H7 (cell line): ENCODE measurements around the gene NCK1. TPM values are rescaled to one million over a fixed set of nuclear protein-coding genes. Genes with fewer than 3 reads are reported as not detected.

Source experiments
- DNase-seq: peaks from one replicate; pipeline ENCODE4 v3.0.0; 2012
- H3K27me3 ChIP-seq: 2 replicates; pipeline ENCODE4 v1.6.0; 2011; ENCODE audit warnings: mild to moderate bottlenecking, low read length; ENCODE audit not compliant: control insufficient read depth, insufficient read depth
- H3K36me3 ChIP-seq: replicated peaks from 2 replicates; pipeline ENCODE4 v1.5.1; 2011; ENCODE audit warnings: low read length; ENCODE audit not compliant: control insufficient read depth, insufficient read depth
- H3K4me3 ChIP-seq: 2 replicates; pipeline ENCODE4 v1.5.1; 2011; ENCODE audit warnings: low read depth, mild to moderate bottlenecking, control low read depth, low read length, moderate library complexity; ENCODE audit not compliant: insufficient read depth
- total RNA-seq: library from RNA; depleted of rRNA; stranded (reverse); fragments of >200 nt; shearing (Covaris generic); gene quantifications from 2 replicates; pipeline ENCODE4 v1.2.3, GENCODE V29; 2014

NCK1 gene
- total RNA-seq, 1 experiment from 2014 or later, result 19.4 TPM

DNA sequence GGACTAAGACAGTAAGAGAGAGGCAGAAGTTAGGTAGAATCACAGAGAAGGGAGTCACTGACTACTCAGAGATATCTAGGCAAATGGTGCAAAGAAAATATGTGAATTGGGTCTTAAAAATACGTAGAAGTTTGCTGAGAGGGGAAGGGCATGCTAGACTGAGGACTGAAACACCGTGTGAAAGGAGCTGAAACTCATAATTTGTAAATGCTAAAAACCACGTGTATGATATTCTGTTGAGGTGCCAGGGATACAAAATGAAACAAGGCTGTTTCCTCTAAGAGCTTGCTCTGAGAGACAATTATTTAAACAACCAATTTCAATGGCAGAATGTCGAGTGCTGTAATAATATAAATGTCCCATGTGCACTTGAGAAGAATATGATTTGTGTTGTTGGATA is 47.2 kb downstream of the NCK1 start:
- Histone ChIP-seq H3K27me3 (no peaks in the 10 kb centered on the region), H3K36me3 (no peaks in the 10 kb centered on the region), H3K4me3 (no peak overlapping the region)

DNA sequence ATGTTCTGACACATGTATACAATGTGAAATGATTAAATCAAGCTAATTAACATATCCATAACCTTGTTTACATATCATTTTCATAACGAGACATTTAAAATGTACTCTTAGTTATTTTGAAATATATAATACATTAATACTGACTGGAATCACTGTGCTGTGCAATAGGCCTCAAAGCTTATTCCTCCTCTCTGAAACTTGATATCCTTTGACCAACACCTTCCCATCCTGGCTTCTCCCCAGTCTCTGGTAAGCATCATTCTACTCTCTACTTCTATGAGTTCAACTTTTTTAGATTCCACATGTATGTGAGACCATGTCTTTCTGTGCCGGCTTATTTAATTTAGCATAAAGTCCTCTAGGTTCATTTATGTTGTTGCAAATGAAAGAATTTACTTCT is 48.7 kb downstream of the NCK1 start:
- DNase-seq, result no peak
- Histone ChIP-seq H3K36me3 (no peaks in the 10 kb centered on the region), H3K27me3 (no peaks in the 10 kb centered on the region), H3K4me3 (no peak overlapping the region)

More for the DNA sequence above, 47.2 kb downstream of the NCK1 start:
- DNase-seq, result no peak

DNA sequence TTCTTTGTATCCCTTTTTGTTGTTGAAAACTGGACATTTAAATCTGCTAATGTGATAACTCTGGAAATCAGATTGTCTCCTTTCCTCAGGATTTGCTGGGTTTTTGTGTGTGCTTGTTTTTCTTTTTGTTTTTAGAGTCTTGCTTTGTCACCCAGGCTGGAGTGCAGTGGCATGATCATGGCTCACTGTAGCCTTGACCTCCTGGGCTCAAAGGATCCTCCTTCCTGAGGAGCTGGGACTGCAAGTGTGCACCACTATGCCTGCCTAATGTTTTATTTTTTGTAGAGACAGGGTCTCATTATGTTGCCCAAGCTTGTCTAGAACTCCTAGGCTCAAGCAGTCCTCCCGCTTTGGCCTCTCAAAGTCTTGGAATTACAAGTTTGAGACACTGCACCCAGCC is 51.2 kb downstream of the NCK1 start:
- DNase-seq, result no peak

DNA sequence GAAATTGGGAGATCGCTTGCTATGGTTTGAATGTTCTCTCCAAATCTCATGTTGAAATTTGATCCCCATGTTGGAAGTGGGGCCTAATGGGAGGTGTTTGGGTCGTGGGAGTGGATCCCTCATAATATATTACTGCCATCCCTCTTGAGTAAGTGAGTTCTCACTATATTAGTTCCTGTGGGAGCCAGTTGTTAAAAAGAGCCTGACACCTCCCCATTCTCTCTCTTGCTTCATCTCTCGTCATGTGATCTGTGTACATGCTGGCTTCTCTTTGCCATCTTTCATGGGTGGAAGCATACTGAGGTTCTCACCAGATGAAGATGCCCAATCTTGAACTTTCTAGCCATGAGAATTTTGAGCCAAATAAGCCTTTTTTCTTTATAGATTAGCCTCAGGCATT is 52.7 kb downstream of the NCK1 start:
- no peak for DNase-seq
- H3K36me3 ChIP-seq, result no peaks in the 10 kb centered on the region
- no peaks in the 10 kb centered on the region for H3K27me3 ChIP-seq
- no peak overlapping the region for H3K4me3 ChIP-seq

More for the DNA sequence above, 51.2 kb downstream of the NCK1 start:
- H3K27me3 ChIP-seq, result no peaks in the 10 kb centered on the region
- H3K4me3 ChIP-seq, result no peak overlapping the region
- no peaks in the 10 kb centered on the region for H3K36me3 ChIP-seq

DNA sequence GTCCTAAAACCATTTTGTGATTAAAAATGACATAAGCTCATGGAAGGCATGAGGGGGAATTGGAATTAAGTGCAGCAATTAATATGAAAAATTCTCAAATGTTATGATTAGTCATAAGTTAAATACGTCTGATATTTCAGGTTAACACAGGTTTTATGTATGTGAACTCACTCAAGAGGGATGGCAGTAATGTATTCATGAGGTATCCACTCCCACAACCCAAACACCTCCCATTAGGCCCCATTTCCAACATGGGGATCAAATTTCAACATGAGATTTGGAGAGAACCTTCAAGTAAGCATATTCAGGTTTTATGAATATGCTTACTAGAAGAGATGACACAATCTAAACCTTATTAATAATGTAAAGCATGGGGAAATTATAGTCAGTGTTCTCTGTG is 54.2 kb downstream of the NCK1 start:
- no peaks in the 10 kb centered on the region for H3K27me3 ChIP-seq
- H3K4me3 ChIP-seq, result no peak overlapping the region
- no peak for DNase-seq
- no peaks in the 10 kb centered on the region for H3K36me3 ChIP-seq

DNA sequence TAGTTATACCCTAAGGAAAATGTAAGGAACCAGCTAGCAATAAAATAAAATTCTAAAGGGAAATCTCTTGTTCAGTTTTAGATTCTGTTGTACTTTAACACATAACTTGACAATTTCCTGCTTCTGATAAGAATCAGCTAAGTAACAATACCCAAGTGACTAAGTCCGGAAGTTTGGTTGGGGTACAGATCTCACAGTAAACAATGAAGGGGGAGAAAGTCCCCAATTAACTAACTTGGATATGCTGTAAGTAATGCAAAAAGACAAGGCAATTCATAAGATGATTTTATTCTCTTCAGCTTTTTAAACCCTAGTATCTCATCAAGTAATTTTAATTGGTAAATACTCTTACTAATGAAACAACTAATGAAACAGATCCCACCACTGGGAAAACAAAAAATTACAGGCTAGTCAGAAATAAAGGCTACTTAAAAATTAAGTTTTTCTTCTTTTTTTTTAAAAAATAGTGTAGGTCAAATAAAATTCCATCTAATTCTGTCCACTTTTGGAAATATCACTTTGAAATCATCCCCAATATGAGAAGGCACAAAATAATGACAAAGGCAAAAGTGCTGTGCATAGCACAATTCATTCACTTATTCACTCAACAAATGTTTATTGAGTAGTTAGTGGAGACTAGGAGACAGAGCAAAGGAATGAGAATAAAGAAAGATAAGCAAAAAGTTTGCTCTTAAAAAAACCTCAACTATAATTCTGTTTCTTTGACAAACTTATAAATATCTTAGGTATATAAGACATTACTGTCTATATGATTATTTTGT is 58.0 kb downstream of the NCK1 start:
- DNase-seq, result no peak
- Histone ChIP-seq H3K36me3 (no peaks in the 10 kb centered on the region), H3K27me3 (no peaks in the 10 kb centered on the region)

DNA sequence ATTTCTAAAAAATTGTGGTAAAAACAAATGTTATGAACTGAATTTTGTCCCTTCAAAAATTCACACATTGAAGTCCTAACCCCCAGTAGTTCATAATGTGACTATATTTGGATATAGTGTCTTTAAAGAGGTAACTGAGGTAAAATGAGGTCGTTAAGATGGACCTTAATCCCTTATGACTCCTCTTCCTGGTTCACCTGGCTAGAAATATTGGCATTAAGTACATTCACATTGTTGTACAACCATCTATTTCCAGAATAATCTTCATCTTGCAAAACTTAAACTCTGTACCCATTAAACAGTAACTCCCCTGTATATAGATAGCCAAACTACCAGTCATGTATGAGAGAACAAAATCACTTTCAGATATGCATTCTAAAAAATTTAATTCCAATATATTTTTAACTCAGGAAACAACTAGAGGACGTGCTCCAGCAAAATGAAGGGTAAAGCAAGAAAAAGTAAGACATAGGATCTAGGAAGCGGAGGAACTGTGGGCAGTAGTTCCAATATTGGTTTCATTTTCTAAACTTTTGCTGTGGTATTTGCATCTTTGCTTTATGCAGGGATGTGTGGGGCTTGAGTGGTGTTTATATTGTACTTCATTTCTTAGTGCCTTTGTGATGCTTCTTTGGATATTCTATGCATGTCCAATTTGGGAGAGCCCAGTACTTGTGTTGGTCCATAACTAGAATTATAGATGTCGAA is 59.0 kb downstream of the NCK1 start:
- Histone ChIP-seq H3K36me3 (no peaks in the 10 kb centered on the region), H3K27me3 (no peaks in the 10 kb centered on the region), H3K4me3 (no peak overlapping the region)
- no peak for DNase-seq

More for the DNA sequence above, 58.0 kb downstream of the NCK1 start:
- no peak overlapping the region for H3K4me3 ChIP-seq

DNA sequence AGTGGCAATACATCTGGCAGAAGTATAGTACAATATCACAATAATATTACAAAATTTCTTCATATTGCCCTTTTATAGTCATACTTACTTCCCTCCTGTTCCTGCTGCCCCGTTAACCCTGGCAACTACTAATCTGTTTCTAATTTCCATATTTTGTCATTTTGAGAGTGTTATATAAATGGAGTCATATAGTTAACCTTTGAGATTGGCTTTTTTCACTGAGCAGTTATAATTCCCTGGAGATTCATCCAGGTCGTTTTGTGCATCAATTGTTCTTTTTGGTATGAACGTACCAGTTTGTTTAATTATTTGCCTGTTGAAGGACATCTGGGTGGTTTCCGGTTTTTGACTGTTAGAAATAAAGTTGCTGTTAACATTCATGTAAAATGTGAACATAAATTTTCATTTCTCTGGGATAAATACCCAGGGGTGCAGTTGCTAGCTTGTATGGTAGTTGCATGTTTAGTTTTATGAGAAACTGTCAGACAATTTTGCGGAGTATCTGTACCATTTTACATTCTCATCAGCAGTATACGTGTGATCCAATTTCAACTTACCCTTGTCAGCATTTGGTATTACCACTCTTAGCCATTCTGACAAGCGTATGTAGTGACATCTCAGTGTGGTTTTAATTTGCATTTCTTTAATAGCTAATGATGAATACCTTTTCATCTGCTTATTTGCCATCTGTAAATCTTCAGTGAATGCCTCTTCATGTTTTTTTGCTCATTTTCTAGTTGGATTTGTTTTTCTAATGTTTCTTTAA is 63.6 kb downstream of the NCK1 start:
- no peak for DNase-seq
- Histone ChIP-seq H3K27me3 (no peaks in the 10 kb centered on the region), H3K36me3 (no peaks in the 10 kb centered on the region; the same call in 1 of the 2 replicates), H3K4me3 (no peak overlapping the region)

DNA sequence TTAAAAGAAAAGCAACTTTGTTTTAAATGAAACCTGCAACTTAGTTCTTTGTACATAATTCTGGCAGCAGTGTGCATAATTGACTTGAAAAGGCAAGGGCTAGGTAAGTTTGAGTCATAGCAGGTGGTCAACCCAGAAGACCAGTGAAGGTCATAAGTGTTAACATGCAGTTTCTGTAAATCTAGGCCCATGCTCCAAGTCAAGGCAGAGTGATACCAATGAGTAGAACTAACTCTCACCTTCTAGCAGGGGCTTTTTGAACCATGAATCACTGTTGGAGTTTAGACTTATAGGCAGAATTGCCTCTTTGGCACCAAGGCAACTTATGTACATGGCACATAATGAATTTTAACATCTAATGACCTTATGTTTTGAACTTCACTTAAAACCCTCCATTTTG is 66.2 kb downstream of the NCK1 start:
- Histone ChIP-seq H3K27me3 (no peaks in the 10 kb centered on the region), H3K4me3 (no peak overlapping the region), H3K36me3 (no peaks in the 10 kb centered on the region; the same call in 1 of the 2 replicates)
- no peak for DNase-seq

DNA sequence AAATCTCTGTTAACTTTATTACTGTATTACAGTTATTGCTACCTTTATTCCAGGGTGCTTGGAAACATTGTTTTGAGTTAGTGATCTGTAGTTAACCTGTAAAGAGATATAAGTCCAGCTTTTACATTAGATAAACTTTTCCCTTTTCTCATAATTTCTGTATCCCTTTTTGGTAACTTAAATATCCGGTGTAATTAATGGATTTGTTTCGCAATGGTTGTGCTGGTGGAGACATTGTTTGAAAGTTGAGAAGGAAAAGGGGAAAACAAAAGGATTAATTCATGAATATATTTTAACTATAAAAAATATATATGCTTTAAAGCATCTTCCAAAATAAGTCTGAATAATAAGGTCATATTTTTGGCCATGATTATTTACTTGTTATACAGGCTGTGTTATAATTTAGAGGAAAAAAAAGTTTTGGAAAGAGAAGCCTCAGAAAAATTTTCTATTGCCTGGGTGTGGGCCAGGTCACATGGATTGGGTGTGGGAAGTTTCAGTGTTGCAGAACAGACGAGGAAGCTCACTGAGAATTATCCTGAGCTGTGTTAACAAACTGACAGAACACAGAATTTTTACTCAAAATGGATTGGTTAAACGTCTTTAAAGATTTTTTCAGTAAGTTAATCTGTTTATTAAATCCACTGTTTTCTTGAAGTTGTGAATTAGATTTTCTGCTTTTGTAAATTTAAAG is 68.1 kb downstream of the NCK1 start:
- no peak overlapping the region for H3K4me3 ChIP-seq
- DNase-seq, result no peak
- H3K36me3 ChIP-seq, result no peaks in the 10 kb centered on the region; the same call in 1 of the 2 replicates
- no peaks in the 10 kb centered on the region for H3K27me3 ChIP-seq

DNA sequence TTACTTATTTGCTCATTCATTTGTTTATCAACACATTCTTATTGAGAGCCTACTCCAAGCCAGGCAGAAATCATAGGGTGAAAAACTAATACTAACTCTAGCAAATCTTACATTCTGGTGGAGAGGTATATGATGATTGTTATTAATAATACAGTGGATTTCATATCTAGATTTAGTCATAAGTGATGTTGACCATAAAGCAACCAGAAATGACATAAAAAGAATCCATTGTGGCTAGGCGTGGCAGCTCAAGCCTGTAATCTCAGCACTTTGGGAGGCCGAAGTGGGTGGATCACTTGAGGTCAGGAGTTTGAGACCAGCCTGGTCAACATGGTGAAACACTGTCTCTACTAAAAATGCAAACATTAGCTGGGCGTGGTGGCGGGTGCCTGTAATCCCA is 69.6 kb downstream of the NCK1 start:
- no peaks in the 10 kb centered on the region; the same call in 1 of the 2 replicates for H3K36me3 ChIP-seq
- no peaks in the 10 kb centered on the region for H3K27me3 ChIP-seq
- DNase-seq, result no peak
- H3K4me3 ChIP-seq, result no peak overlapping the region

DNA sequence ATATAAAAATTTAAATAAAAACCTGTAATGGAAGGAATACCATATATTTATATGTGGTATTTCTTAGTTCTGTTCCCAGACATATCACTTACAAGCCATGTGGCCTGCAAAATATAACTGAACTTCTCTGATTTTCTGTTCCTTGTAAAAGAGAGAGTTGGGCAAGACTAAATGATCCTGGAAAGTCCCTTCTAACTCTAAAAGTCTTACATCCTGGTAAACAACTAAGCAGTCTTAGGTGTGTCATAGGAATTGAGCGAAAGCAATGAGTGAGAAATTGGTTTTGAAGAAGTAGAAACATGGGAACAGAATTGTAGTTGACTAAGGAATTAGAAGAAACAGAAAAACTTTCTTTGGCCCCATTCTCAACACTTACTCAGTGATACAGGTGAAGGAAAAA is 70.5 kb downstream of the NCK1 start:
- Histone ChIP-seq H3K4me3 (no peak overlapping the region), H3K36me3 (no peaks in the 10 kb centered on the region; the same call in 1 of the 2 replicates), H3K27me3 (no peaks in the 10 kb centered on the region)
- DNase-seq, result no peak

DNA sequence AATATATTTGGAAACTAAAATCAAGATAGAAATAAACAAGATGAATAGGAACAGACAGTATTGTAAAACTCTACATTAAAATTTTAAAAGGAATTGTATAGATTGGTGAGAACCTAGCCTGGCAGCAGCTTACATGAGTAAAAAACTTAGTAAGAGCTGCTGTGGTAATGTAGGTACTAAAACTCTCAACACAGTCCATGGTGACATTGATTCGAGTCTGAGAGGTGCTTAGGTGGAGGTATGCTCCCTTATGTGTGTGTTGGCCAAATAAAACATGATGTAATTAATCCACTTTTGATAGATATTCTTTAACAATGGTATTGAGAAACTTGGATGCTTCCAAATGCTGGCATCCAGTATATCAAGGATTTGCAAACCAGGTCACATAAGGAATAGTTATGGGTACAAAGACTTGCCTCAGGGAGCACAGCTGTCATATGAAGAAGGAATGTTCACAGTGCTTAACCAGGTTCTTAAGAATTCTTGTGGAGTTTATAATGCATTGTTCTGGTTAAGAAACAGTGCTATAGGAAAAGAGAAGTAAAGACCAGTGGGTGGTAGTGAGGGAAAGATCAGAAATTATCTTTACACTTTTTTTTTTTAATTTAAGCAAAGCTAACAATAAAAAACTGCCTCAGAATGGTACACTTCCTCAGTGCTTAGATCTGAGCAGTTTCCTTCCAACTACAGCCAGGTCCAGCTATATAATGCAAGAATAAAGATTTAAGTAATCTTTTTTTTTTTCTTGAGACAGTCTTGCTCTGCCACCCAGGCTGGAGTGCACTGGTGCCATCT is 71.2 kb downstream of the NCK1 start:
- no peak for DNase-seq
- no peaks in the 10 kb centered on the region for H3K27me3 ChIP-seq
- no peak overlapping the region for H3K4me3 ChIP-seq
- H3K36me3 ChIP-seq, result no peaks in the 10 kb centered on the region; the same call in 1 of the 2 replicates
